ENCODE results near the gene TSPO.

TSPO gene

DNA sequence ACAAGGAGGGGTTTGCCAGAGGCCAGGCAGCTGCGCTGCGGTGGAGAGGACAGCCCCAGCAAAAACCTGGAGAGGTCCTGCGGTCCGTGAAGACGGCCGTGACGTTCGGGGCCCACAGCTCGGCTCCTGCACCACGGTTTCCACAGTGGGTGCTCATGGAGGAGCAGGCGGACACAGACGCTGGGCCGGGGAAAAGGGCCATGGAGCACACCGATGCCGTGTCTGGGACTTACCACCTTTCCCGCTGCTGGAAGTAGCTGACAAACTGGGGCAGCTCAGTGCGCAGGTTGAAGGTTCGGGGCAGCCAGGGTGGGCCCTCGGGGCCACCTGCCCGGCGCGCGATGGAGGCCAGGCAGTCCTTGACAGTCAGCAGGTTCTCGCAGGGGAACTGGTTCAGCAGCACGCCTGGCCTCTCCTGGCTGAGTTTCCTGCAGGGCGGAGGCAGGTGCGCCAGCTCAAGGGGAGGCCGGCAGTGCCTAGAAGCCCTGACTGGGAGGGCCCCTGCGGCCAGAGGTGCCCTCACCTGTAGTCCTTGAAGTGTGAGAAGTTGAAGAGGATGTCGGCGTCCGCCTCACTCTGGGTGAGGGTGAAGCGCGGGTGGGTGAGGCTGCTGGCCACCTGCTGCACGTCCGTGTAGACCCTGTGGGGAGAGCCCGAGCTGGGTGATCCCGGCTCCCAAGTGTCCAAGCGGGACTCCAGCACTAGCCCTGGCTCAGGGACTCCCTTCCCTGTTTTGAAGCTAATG is 22.8 kb downstream of the TSPO start:
- in situ Hi-C loops (cut with MboI; ENCODE audit: low pct_unique_long_range_greater_than_20kb, low sequenced_read_pairs, unreplicated experiment) = no loop called here
- TF ChIP-seq, protein P1, sequence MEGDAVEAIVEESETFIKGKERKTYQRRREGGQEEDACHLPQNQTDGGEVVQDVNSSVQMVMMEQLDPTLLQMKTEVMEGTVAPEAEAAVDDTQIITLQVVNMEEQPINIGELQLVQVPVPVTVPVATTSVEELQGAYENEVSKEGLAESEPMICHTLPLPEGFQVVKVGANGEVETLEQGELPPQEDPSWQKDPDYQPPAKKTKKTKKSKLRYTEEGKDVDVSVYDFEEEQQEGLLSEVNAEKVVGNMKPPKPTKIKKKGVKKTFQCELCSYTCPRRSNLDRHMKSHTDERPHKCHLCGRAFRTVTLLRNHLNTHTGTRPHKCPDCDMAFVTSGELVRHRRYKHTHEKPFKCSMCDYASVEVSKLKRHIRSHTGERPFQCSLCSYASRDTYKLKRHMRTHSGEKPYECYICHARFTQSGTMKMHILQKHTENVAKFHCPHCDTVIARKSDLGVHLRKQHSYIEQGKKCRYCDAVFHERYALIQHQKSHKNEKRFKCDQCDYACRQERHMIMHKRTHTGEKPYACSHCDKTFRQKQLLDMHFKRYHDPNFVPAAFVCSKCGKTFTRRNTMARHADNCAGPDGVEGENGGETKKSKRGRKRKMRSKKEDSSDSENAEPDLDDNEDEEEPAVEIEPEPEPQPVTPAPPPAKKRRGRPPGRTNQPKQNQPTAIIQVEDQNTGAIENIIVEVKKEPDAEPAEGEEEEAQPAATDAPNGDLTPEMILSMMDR (IDR thresholded peaks at IDR 0.05; ENCODE audit: extremely low read depth, insufficient read depth, missing control alignments) = no peak
- DNase-seq (ENCODE audit: low spot score) = no peak

DNA sequence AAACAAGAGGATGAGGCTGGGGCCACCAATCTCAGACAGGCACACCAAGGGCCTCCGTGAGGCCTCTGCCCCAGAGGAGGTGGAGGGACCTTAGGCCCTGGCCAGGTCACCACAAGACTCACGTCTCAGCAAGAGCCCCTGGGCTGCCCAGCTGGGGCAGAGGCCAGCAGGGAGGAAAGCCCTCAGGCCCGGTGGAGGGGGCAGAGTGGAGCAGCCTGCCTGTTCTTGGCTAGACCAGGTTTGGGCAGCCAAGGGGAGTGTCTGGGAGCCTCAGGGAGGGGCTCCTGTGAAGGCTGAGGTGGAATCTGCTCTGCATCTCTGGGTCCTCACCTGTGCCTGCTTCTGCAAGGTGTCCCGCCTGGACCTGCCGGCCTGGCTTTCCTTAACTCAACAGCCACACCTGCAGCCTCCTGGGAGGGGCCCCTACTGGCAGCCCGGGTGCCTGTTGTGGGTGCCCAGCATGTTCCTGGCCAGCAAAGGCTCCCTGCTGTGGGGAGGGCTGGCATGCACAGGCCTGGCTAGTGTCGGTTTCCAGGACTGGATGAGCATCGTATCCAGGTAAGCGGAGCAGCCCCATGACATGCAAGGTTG is 23.7 kb downstream of the TSPO start:
- TF ChIP-seq, protein P1 (IDR thresholded peaks at IDR 0.05; ENCODE audit: extremely low read depth, insufficient read depth, missing control alignments) = no peak
- DNase-seq (ENCODE audit: low spot score) = no peak
- in situ Hi-C loops (cut with MboI; ENCODE audit: low pct_unique_long_range_greater_than_20kb, low sequenced_read_pairs, unreplicated experiment) = no loop called here

DNA sequence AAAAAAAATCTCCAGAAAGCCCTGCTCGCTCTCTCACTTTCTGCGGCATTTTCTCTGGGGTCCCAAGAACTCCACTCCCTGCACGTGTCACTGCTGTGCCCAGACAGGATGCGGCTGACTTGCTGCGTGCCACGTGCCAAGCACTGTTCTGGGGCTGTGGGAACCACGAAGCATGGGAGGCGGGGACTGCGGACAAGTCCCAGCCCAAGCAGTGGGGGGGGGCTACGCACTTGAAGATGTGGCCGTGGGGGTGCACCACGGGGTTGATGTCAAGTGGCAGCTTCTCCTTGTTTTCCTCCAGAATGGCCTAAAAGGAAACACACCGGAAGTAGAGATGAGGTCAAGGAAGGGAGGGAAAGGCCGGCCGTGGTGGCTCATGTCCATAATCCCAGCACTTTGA is 24.7 kb downstream of the TSPO start:
- no peak for DNase-seq (ENCODE audit: low spot score)
- TF ChIP-seq, protein P1 (IDR thresholded peaks at IDR 0.05; ENCODE audit: extremely low read depth, insufficient read depth, missing control alignments) = no peak
- in situ Hi-C loops (cut with MboI; ENCODE audit: low pct_unique_long_range_greater_than_20kb, low sequenced_read_pairs, unreplicated experiment) = no loop called here

DNA sequence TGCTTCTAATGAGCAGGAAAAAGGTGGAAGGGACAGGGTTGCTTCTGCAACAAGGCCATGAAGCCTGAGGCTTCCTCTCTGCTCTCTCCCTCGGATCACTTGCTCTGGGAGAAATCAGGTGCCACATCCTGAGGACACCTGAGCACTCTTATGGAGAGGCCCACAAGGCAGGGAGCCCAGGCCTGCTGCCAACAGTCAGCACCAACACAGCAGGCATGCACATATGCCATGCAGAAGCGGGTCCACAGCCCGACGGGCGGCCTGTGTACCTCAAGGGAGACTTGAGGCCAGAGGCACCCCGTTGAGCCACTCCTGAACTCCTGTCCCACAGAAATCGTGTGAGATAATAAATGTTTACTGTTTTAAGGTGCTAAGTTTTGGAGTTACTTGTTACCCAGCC is 26.1 kb downstream of the TSPO start:
- in situ Hi-C loops (cut with MboI; ENCODE audit: low pct_unique_long_range_greater_than_20kb, low sequenced_read_pairs, unreplicated experiment) = no loop called here
- TF ChIP-seq, protein P1 (IDR thresholded peaks at IDR 0.05; ENCODE audit: extremely low read depth, insufficient read depth, missing control alignments) = no peak
- DNase-seq (ENCODE audit: low spot score) = no peak

GRCh38 chr22:43179146-43179910 is 28.0 kb downstream of the TSPO start:
- TF ChIP-seq, protein P1 (IDR thresholded peaks at IDR 0.05; ENCODE audit: extremely low read depth, insufficient read depth, missing control alignments) = no peak
- in situ Hi-C loops (cut with MboI; ENCODE audit: low pct_unique_long_range_greater_than_20kb, low sequenced_read_pairs, unreplicated experiment) = no loop called here

GRCh38 chr22:43179911-43180195 is 28.5 kb downstream of the TSPO start:
- in situ Hi-C loops (cut with MboI; ENCODE audit: low pct_unique_long_range_greater_than_20kb, low sequenced_read_pairs, unreplicated experiment) = no loop called here
- DNase-seq (ENCODE audit: low spot score) = no peak
- TF ChIP-seq, protein P1 (IDR thresholded peaks at IDR 0.05; ENCODE audit: extremely low read depth, insufficient read depth, missing control alignments) = no peak

More at GRCh38 chr22:43179146-43179910, 28.0 kb downstream of the TSPO start:
- no peak for DNase-seq (ENCODE audit: low spot score)
